ENCODE measurements around the gene ADIRF.
A peak's percentile ranks its signal among the peaks of the same experiment; 100 is the strongest.
"Not testable (repeated sequence)": the region's sequence is repeated elsewhere in the genome, so short reads cannot be mapped to it uniquely, and the experiment has no call there.

Gene ADIRF

DNA sequence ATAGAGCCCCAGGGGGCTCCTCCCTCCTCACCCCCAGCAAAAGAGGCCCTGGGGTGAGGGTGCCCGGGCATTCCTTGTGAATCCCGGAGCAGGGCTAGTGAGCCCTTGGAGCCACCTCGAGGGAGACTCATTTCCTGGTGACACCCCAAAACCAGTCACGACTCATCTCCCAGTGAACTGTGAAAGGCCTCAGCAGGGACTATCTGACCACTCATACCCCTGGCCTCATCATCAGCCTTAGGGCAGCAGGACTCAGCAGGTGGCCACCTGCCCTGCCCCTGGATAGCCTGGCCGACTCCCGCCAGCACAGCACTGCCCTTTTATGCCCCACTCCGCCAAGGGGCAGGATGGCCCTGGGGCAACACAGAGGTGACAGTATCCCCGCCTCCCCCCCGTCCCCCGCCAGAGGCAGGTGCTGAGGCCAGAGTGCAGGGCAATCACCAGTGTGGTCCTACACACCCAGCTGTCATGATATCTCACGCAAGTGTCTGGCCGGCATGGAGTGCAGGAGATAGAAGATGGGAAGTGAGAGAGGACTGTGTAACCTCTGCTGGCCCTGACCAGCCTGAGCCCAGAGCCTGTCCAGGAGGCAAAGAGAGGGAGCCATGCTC lies 6.7 kb upstream of the ADIRF start:
- DNase-seq = no peak

GRCh38 chr10:86962136-86962980 lies 5.9 kb upstream of the ADIRF start:
- DNase-seq = no peak

DNA sequence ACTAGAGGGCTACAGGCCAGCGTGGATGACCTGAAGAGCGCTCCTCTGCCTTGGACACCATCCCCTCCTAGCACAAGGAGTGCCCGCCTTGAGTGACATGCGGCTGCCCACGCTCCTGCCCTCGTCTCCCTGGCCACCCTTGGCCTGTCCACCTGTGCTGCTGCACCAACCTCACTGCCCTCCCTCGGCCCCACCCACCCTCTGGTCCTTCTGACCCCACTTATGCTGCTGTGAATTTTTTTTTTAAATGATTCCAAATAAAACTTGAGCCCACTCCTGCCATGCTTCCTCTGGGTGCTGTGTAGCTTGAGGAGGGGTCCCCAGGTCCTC lies 5.3 kb upstream of the ADIRF start:
- no peak for DNase-seq

GRCh38 chr10:86963341-86963919 lies 4.9 kb upstream of the ADIRF start:
- DNase-seq = no peak

GRCh38 chr10:86964061-86964846 lies 4.0 kb upstream of the ADIRF start:
- DNase-seq = no peak

- no peak for DNase-seq
These were observed 3.5 kb upstream of the ADIRF start for GRCh38 chr10:86964847-86965190.

DNA sequence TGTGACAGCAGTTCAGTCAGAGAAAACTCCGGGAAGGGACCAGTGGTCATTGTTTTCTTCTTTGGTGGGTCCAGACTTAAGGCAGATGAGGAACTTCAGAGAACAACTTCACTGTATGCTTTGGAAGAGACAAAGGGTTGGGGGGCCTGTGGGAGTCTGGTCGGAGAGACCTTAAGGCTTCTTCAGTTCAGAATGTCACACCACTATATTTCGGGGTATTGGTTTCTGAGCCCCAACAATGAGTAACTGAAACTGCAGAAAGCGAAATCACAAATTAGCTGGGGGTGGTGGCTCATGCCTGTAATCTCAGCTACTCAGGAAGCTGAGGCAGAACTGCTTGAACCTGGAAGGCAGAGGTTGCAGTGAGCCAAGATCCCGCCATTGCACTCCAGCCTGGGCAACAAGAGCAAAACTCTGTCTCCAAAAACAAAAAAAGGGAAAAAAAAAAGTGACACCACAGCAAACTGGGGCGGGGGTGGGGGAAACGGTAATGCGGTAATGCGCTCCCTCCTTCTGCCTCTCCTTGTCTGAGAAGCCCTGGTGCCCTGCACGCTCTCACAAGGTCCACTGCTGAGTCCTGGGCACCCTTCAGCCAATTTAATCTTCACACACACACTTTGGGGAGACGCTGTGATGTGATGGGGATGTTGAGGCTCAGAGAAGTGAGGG lies 2.2 kb upstream of the ADIRF start:
- no peak for DNase-seq

DNA sequence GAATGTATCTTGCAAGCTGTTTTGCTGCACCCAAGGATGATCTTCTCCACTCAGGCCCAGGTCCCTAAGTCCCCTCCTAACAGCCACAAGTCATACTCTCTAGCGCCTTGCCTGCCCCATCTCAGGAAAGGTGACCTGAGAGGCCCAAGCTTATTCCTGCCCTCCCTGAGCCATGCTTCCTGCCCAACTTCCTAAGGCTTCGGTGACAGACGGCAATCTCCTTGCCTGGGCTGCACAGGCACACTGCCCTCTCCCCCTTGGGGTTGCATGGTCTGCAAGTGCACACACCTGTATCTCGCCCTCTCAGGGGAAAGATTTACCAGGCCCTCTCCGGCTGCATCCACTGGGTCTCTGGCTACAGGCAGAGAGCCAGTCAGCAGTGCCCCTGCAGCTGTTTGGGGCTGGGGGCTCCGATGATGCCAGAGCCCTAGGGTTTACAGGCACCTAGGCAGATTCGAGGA lies 771 bp upstream of the ADIRF start:
- no peak for DNase-seq

DNA sequence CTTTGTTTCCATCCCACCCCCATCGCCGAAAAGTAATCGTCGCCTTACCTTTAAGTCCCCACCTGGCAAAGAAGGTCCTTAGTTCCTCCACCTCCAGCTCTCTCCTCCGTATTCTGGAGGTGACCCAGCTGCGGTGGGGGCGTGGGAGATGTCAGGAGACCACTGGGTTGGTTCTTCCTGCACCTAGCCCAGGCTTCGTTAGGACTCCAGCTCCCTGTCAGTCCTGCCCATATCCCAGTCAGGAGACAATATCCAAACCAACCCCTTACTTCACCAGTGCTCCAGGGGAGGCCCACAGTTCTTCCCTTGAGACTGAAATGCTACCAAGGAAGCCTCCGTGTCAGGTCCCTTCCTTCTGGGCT lies 693 bp downstream of the ADIRF start:
- DNase-seq = no peak

- no peak for DNase-seq
These were observed 1.2 kb downstream of the ADIRF start for GRCh38 chr10:86969421-86970041.

DNA sequence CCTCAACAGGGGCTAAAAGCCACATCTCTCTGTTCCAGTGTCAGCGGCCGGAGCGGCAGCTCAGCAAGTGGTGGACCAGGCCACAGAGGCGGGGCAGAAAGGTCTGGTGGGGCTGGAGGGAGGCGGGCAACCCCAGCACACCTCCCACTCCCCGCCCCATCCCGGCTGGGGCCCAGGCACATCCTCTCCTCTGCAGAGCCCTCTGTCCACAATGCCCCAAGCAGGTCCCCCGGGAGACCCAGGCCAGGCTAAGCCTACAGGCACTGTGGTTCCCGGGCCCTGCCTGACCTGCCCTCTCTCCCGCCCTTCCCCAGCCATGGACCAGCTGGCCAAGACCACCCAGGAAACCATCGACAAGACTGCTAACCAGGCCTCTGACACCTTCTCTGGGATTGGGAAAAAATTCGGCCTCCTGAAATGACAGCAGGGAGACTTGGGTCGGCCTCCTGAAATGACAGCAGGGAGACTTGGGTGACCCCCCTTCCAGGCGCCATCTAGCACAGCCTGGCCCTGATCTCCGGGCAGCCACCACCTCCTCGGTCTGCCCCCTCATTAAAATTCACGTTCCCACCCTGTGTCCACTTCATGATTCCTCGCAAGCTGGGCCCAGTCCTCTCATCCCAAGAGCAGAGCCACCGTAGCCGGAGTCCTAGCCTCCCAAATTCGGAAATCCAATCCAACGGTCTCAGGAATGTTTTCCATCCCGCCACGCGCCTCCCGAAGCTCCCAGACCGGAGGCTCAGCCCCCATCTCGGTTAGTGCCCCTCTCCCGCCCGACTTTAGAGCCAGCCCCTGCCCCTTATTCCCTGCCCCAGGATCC lies 2.1 kb downstream of the ADIRF start:
- no peak for DNase-seq

DNA sequence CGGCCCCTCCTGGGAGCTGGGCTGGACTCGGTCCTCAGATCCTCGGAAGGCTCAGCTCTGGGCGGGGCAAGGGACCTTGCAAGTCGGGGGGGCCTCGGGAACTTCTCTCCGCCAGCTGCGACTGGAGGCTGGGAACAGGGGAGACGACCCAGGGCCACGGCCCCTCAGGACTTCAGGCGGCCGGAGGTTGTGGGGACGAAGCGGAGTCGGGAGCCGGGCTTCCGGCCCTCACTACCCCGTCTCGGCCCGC lies 2.6 kb downstream of the ADIRF start:
- DNase-seq = no peak

DNA sequence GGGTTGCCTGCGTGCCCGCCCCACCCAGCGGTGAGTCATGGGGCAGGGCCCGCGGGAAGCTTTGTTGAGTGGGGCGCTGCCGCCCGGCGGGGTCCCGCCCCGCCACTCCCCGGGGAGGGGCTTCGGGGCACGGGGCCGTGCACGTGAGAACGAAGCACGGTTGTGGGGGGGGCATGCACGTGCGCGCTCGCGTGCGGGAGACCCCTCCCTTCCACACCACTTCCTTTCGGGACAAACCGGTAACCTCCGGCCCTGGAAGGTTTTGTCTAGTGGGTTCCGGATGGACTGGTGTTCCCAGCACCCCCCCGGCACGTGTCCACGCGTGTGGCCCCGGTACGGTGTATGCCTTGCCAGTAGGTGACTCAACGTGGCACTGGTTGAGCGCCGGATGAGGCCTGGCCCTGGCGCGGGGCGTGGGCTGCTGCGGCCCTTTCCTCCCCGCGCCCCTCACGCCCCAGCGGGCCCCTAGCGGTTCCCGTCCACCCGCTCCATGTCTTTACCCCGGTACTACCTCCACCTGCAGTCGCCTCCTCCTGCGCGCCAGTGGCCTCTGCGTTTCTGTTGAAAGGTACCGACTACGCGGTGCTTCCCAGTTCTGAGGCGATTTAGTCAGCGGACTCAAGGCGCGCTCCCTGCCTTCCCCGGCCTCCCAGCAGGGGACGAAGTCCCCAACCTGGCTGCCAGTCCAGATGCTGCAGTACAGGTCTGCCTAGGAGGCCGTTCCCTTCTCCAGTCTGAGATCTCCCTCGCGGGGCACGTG lies 3.1 kb downstream of the ADIRF start:
- DNase-seq = peak; percentile 84

- no peak for DNase-seq
These were observed 4.5 kb downstream of the ADIRF start for GRCh38 chr10:86972613-86973380.

GRCh38 chr10:86974484-86974883 lies 6.2 kb downstream of the ADIRF start:
- DNase-seq = no peak

GRCh38 chr10:86976362-86977056 lies 8.2 kb downstream of the ADIRF start:
- DNase-seq = no peak

GRCh38 chr10:86978457-86978856 lies 10.2 kb downstream of the ADIRF start:
- not testable (repeated sequence) for DNase-seq

DNA sequence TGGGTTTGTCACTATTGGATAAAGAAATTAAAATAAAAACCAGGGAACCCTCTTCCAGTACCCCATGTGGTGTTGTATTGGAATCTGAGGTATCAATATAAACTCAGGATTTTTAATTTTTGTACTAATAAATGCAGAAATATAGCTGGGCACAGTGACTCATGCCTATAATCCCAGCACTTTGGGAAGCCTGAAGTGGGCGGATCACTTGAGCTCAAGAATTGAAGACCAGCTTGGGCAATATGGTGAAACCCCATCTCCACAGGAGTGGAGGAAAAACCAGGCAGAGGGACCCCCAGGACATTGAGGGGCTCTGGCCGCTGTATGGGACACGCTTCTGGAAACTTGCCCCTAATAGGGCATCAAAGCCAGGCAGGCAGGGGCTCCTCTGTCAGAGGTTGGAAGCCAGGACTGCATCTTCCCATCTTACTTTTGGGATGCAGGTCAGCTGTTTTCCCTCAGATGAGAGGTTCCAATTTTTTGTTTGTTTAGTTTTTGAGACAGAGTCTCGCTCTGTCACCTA lies 11.1 kb downstream of the ADIRF start:
- DNase-seq = no peak

GRCh38 chr10:86979977-86980448 lies 11.7 kb downstream of the ADIRF start:
- DNase-seq = no peak

Data from effector CD8-positive, alpha-beta T cell (primary cell).